ENCODE data around the gene ZFYVE9. TPM values are rescaled to one million over a fixed set of nuclear protein-coding genes. Genes with fewer than 3 reads are reported as not detected.
"Not testable (repeated sequence)": the region's sequence is repeated elsewhere in the genome, so short reads cannot be mapped to it uniquely, and the experiment has no call there.

The ZFYVE9 gene
- total and polyA plus RNA-seq, 2 experiments from 2014 or later = 7.1 to 30.3 TPM

DNA sequence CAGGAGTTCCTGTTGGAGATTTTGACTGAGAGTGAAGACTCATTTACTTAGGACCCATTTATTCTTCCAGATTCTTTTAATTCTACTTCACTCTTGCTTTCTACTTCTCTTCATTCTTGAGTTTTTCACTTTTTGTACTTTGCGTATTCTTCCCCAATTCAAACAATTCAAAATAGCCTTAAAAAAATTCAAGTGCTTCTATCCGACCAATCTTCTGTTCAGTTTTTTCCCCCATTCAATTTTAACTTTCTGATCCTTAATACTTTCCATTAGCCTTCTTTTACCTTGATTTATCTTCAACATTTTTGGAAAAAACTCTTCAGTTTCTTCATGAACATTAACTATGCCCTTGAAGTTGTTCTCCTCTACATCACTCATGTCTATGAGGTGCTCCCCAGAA is 21.1 kb downstream of the ZFYVE9 start:
- no peaks in the 10 kb centered on the region for H3K27me3 ChIP-seq
- no peaks in the 10 kb centered on the region for H3K9me3 ChIP-seq (ENCODE audit: low read depth)
- no peak overlapping the region for H3K27ac ChIP-seq
- H3K4me3 ChIP-seq = no peak overlapping the region
- no peaks in the 10 kb centered on the region for H3K36me3 ChIP-seq
- no peak for DNase-seq (ENCODE audit: low read depth in 1 of 2, low spot score in 1 of 2)
- peaks cover 10% of the 10 kb centered on the region for H3K4me1 ChIP-seq (ENCODE audit: low read depth)
- TF ChIP-seq, protein P1, sequence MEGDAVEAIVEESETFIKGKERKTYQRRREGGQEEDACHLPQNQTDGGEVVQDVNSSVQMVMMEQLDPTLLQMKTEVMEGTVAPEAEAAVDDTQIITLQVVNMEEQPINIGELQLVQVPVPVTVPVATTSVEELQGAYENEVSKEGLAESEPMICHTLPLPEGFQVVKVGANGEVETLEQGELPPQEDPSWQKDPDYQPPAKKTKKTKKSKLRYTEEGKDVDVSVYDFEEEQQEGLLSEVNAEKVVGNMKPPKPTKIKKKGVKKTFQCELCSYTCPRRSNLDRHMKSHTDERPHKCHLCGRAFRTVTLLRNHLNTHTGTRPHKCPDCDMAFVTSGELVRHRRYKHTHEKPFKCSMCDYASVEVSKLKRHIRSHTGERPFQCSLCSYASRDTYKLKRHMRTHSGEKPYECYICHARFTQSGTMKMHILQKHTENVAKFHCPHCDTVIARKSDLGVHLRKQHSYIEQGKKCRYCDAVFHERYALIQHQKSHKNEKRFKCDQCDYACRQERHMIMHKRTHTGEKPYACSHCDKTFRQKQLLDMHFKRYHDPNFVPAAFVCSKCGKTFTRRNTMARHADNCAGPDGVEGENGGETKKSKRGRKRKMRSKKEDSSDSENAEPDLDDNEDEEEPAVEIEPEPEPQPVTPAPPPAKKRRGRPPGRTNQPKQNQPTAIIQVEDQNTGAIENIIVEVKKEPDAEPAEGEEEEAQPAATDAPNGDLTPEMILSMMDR (IDR thresholded peaks at IDR 0.05; ENCODE audit: low read depth, low read length) = no peak

DNA sequence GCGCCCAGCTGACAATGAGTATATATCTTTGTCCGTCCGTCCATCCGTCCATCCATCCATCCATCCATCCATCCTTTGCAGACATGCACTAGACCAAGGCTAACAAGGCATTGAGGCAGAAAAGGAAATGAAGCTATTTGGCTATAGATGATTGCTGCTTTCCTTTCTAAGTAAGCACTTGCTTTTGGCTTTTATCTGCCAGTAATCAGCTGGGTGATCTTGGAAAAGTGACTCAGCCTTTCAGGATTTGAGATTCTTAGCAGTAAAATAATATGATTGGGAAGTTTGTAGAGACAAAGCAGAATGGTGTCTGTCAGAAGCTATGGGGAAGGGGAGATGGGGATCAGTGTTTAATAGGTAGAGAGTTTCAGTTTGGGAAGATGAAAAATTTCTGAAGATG is 22.7 kb downstream of the ZFYVE9 start:
- Histone ChIP-seq H3K36me3 (no peaks in the 10 kb centered on the region), H3K9me3 (ENCODE audit: low read depth) (no peaks in the 10 kb centered on the region), H3K27ac (no peak overlapping the region), H3K27me3 (no peaks in the 10 kb centered on the region), H3K4me3 (no peak overlapping the region), H3K4me1 (ENCODE audit: low read depth) (peaks cover 10% of the 10 kb centered on the region)
- no peak for DNase-seq (ENCODE audit: low read depth in 1 of 2, low spot score in 1 of 2)
- TF ChIP-seq, protein P1 (IDR thresholded peaks at IDR 0.05; ENCODE audit: low read depth, low read length) = no peak

DNA sequence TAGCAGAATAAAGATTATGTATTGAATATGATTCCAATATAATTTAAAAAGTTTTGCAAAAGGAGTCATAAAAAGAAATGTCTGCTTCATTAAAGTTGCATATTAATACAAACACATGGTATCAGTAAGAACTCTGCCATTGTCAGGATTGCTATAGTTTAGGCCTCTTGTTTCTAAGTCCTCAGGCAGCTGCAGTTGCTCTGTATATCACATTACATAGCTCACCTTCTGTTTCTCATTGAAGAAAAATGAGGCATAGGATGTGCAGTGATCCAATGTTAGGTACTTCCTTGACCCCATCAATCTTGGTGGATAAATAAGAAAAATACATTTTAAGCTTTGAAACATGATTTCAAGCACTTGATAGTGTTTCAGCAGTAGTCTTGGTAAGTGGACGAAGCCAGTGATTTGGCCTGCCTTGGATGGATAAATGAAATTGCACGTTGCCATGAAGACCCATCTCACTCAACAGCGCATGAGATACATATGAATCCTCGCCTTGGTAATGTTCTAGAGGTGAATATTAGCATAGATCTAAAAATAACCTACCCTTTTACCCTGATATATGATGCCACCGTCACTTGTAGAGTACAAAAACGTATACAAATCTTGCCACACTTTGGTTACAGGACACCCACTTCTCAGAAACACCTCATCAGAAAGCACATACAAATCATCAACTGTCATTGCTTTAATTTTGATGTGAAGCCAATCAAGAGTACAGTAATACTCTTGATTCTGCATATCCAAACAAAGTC is 25.3 kb downstream of the ZFYVE9 start:
- H3K36me3 ChIP-seq = no peaks in the 10 kb centered on the region
- no peaks in the 10 kb centered on the region for H3K27me3 ChIP-seq
- no peak overlapping the region for H3K4me3 ChIP-seq
- H3K9me3 ChIP-seq (ENCODE audit: low read depth) = no peaks in the 10 kb centered on the region
- TF ChIP-seq, protein P1 (IDR thresholded peaks at IDR 0.05; ENCODE audit: low read depth, low read length) = no peak
- H3K27ac ChIP-seq = peak overlapping the region; percentile 42
- peaks cover 10% of the 10 kb centered on the region for H3K4me1 ChIP-seq (ENCODE audit: low read depth)
- DNase-seq (ENCODE audit: low read depth in 1 of 2, low spot score in 1 of 2) = no peak

DNA sequence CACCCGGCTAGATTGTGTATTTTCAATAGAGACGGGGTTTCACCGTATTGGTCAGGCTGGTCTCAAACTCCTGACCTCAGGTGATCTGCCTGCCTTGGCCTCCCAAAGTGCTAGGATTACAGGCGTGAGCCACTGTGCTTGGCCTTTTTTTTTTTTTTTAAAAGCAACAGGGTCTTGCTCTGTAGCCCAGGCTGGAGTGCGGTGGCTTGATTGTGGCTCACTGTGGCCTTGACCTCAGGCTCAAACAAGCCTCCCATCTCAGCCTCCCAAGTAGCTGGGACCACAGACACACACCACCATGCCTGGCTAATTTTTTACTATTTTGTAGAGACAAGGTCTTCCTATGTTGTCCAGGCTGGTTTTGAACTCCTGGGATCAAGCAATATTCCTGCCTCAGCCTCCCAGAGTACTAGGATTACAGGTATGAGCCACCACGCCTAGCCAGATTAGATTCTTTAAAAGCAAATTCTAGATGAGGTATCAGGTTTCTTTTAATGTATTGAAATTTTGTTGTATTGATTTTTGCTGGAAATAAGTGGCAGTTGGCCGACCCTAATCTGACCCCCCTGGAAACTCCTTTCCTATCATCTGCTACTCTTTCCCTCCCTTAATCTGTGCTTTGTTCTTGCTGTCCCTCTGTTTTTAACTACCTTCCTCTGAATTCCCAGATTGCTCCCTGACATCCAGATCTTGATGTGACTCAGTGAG is 26.6 kb downstream of the ZFYVE9 start:
- peaks cover 10% of the 10 kb centered on the region for H3K4me1 ChIP-seq (ENCODE audit: low read depth)
- H3K27me3 ChIP-seq = no peaks in the 10 kb centered on the region
- no peak for DNase-seq (ENCODE audit: low read depth in 1 of 2, low spot score in 1 of 2)
- no peaks in the 10 kb centered on the region for H3K36me3 ChIP-seq
- no peak overlapping the region for H3K4me3 ChIP-seq
- no peaks in the 10 kb centered on the region for H3K9me3 ChIP-seq (ENCODE audit: low read depth)
- TF ChIP-seq, protein P1 (IDR thresholded peaks at IDR 0.05; ENCODE audit: low read depth, low read length) = no peak
- H3K27ac ChIP-seq = no peak overlapping the region

DNA sequence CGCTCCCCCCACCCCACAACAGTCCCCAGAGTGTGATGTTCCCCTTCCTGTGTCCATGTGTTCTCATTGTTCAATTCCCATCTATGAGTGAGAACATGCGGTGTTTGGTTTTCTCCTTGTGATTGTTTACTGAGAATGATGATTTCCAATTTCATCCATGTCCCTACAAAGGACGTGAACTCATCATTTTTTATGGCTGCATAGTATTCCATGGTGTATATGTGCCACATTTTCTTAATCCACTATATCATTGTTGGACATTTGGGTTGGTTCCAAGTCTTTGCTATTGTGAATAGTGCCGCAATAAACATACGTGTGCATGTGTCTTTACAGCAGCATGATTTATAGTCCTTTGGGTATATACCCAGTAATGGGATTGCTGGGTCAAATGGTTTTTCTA is 29.3 kb downstream of the ZFYVE9 start:
- not testable (repeated sequence) for H3K27ac ChIP-seq; H3K36me3 ChIP-seq; DNase-seq (ENCODE audit: low read depth in 1 of 2, low spot score in 1 of 2); H3K9me3 ChIP-seq (ENCODE audit: low read depth); H3K27me3 ChIP-seq; H3K4me3 ChIP-seq
- peaks cover 10% of the 10 kb centered on the region for H3K4me1 ChIP-seq (ENCODE audit: low read depth)

DNA sequence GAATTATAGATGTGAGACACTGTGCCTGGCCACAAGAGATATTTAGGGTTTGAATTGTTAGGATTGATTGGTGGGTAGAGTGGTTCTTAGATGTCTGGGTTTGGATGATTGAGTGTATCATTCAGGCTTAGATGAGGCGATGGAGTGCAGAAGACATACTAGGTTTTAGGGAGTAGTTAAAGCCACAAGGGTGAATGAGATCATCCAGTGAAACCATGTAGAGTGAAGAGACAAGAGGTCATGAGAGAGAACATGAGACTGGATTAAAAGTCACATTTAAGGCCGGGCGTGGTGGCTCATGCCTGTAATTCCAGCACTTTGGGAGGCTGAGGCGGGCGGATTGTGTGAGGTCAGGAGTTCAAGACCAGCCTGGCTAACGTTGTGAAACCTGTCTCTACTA is 37.2 kb downstream of the ZFYVE9 start:
- no peak for DNase-seq (ENCODE audit: low read depth in 1 of 2, low spot score in 1 of 2)
- Histone ChIP-seq H3K4me1 (ENCODE audit: low read depth) (no peaks in the 10 kb centered on the region), H3K36me3 (no peaks in the 10 kb centered on the region), H3K9me3 (ENCODE audit: low read depth) (no peaks in the 10 kb centered on the region), H3K4me3 (no peak overlapping the region), H3K27me3 (no peaks in the 10 kb centered on the region), H3K27ac (no peak overlapping the region)
- TF ChIP-seq, protein P1 (IDR thresholded peaks at IDR 0.05; ENCODE audit: low read depth, low read length) = no peak

Data from cardiac muscle cell (in vitro differentiated cells and primary cell).